TTC549 (cell line): ENCODE results near the gene GLIPR1.
A peak's percentile ranks its signal among the peaks of the same experiment; 100 is the strongest.
"Not testable (repeated sequence)": the region's sequence is repeated elsewhere in the genome, so short reads cannot be mapped to it uniquely, and the experiment has no call there.

ENCODE experiments used
- FAIRE-seq: peaks from 2 replicates; lab custom pipeline; 2012; peaks lifted over from hg19 to GRCh38; lab: Jason Lieb, UNC

GLIPR1 gene

GRCh38 chr12:75522124-75522523 is 41.6 kb downstream of the GLIPR1 start:
- FAIRE-seq = not testable (repeated sequence)

- peak; percentile 67 for FAIRE-seq
Observed at GRCh38 chr12:75525263-75525662, 44.7 kb downstream of the GLIPR1 start.

DNA sequence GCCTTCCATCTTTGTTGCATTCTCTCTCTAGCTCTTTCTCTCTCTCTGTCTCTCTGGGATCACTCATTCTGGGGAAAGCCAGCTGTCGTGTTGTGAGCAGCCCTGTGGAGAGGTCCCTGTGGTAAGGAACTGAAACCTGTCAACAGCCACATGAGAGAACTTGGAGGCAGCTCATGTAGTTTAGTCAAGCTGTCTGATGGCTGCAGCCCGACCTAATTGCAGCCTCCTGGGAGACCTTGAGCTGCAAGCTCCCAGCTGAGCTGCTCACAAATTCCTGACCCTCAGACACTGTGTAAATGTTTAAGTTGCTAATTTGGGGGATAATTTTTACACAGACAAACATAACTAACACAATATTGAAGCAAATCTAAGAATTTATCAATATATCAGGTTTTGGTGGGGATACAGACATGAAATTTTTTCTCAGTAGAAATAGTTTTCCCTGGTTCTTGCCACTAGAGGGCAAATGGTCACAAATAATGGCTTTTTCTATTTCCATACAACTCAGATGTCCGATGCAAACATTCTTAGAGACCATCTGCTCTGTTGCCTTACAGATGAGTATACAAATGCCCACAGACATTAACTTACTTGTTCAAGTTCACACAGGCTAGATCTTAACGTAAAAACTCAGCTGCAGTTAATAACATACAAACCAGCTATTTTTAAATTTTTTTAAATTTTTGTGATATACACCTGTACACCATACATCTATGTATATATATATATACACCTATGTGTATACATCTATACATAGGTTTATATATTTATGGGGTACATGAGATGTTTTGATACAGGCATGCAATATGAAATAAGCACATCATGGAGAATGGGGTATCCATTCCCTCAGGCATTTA is 46.3 kb downstream of the GLIPR1 start:
- FAIRE-seq = peak; percentile 94

DNA sequence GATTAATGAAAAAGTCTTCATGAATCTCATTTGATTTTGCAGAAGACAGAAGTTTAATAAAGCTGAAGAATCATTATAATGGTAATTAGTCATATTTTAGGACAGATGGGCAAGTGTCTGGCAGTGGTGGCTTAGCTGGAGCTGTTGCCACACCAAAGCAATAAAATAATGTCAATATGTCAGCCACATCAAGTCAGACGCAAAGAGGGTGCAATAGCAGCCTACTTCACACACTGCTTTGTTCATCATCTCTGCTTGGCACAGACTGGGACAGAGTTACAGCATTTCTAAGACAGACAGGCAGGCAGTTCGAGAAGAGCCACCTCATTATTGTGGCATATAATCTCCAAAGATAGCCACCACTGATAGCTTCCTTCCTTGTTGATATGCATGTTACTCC is 47.7 kb downstream of the GLIPR1 start:
- no peak for FAIRE-seq

GRCh38 chr12:75528692-75529091 is 48.1 kb downstream of the GLIPR1 start:
- FAIRE-seq = no peak

DNA sequence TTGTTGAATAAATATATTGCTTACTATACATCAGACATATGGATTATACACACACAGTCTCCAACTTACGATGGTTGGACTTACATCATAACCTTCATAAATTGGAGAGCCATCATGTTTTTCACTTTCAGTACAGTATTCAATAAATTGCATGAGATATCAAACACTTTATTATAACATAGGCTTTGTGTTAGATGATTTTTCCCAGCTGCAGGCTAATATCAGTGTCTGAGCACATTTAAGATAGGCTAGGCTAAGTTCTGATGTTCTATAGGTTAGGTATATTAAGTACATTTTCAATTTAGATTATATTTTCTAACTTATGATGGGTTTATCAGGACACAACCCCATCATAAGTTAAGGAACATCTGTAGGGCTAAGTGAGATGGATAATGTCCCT is 48.8 kb downstream of the GLIPR1 start:
- no peak for FAIRE-seq

DNA sequence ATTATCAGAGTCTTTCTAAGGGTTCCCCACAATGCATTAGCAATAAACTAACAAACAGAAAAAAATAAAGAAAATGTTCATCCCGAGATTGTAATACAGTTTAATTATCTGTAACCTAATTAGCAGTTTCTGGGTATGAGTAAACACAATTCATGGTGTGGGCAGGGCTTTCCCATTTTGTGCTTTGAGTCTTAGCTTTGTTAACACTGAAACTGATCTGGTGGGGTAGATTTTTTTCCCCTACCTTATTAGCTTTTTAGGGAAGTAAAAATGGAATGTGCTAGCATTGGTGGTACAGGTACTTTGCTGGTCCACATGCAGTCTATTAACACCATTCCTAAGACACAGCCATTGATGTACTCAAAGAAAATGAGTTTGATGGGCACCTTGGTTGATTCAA is 49.3 kb downstream of the GLIPR1 start:
- no peak for FAIRE-seq

GRCh38 chr12:75533239-75533638 is 52.7 kb downstream of the GLIPR1 start:
- FAIRE-seq = no peak

GRCh38 chr12:75539889-75540288 is 59.3 kb downstream of the GLIPR1 start:
- FAIRE-seq = no peak

DNA sequence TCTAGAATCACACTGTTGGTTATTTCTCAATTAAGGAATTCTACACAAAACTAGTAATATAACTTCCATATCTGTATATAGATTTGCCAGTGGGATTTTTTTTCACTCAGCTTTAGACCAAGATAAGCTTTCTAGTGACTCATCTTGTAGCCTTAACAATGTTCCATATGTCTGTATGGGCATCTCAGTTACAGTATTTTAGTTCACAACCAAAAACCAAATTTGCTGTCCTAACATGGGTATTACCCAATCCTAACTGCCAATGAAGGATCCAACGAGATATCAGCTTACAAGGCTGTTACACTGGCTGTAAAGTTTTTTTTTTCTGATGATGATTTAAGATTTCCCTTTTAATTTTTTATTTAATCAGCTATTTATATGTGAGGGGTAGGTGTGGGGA is 62.4 kb downstream of the GLIPR1 start:
- no peak for FAIRE-seq

DNA sequence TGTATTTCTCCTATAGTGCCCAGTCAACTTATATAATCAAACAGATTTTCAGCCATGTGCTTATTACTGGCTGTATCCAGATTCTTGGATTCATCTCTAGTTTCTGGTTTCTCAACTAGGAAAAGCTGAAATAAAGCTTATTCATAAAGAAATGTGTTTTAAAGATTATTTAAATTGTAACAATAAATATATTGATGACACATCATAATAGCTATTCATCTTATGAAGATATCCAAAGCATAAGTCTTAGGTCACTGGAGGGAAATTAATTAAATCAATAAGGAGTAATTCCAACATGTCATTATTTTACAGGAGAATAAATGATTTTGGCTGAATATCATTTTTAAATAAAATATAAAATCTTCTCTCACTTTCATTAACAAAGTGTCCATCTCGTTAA is 63.0 kb downstream of the GLIPR1 start:
- peak; percentile 19 for FAIRE-seq

DNA sequence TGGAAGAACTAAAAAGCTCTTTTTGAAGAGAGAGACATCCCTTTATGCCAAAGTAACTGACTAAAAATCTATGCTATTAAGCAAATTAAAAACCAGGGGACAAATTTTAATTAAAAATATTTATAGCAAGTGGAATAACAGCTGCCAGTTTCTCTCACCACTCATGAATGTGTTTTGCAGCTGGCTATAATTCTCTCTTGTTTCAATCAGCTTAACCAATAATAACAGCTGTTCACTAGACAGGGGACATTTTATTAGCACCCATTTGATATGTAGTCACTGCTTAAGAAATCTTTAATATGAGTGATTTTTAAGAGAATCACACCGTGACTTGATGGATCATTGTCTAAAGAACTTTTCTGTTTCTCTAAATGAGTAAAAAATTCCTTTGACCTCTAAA is 65.1 kb downstream of the GLIPR1 start:
- no peak for FAIRE-seq

DNA sequence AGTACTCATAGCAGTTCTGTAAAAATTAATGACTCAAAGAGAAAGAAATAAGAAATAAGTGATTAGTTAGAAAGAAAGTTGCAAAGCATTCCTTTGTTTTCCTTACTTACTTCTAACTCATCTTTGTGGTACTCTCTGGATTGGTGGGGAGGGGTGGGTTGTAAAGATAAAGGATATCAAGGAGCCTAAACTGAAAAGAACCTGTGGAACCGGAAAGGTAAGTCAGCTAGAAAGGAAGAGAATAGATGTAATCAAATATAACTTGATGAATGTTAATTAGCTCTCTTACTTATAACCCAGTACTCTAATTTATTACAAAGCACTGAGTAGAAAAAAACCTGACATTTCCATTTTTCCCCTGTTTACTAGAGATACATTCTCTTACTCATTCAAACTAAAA is 68.3 kb downstream of the GLIPR1 start:
- FAIRE-seq = no peak

GRCh38 chr12:75549989-75550388 is 69.4 kb downstream of the GLIPR1 start:
- FAIRE-seq = peak; percentile 56

- FAIRE-seq = no peak
Observed at GRCh38 chr12:75550401-75551240, 70.1 kb downstream of the GLIPR1 start.

- FAIRE-seq = no peak
Observed at GRCh38 chr12:75551477-75551876, 70.9 kb downstream of the GLIPR1 start.

- FAIRE-seq = no peak
Observed at GRCh38 chr12:75553398-75553797, 72.8 kb downstream of the GLIPR1 start.
